Activated CD8-positive, alpha-beta memory T cell treated with anti-CD3 and anti-CD28 coated beads for 24 hours (primary cell): ENCODE measurements around the gene ANKH.

Experiments used
- DNase-seq: peaks from one replicate; pipeline ENCODE4 v3.0.0-alpha.2; 2020

ANKH gene

GRCh38 chr5:14707811-14708390 is 163.7 kb downstream of the ANKH start:
- DNase-seq: peak; percentile 50

GRCh38 chr5:14706615-14707021 is 165.0 kb downstream of the ANKH start:
- DNase-seq: peak; percentile 64

GRCh38 chr5:14705556-14705955 is 166.0 kb downstream of the ANKH start:
- peak; percentile 55 for DNase-seq

- peak; percentile 46 for DNase-seq
These were observed 169.2 kb downstream of the ANKH start for GRCh38 chr5:14702238-14702839.

- DNase-seq: peak; percentile 50
These were observed 170.0 kb downstream of the ANKH start for GRCh38 chr5:14701556-14701955.

- DNase-seq: peak; percentile 51
These were observed 170.8 kb downstream of the ANKH start for GRCh38 chr5:14700478-14701436.

- DNase-seq: peak; percentile 33
These were observed 171.7 kb downstream of the ANKH start for GRCh38 chr5:14699807-14700400.

- peak; percentile 33 for DNase-seq
These were observed 172.4 kb downstream of the ANKH start for GRCh38 chr5:14699159-14699558.

GRCh38 chr5:14698495-14698894 is 173.1 kb downstream of the ANKH start:
- DNase-seq: peak; percentile 42

- DNase-seq: no peak
These were observed 174.7 kb downstream of the ANKH start for GRCh38 chr5:14696851-14697250.

- DNase-seq: no peak
These were observed 175.5 kb downstream of the ANKH start for GRCh38 chr5:14696057-14696456.

GRCh38 chr5:14695152-14695551 is 176.4 kb downstream of the ANKH start:
- no peak for DNase-seq

- DNase-seq: no peak
These were observed 178.5 kb downstream of the ANKH start for GRCh38 chr5:14693070-14693469.

- DNase-seq: no peak
These were observed 184.4 kb downstream of the ANKH start for GRCh38 chr5:14687023-14687665.

GRCh38 chr5:14686517-14686916 is 185.1 kb downstream of the ANKH start:
- no peak for DNase-seq

- DNase-seq: peak; percentile 73
These were observed 185.8 kb downstream of the ANKH start for GRCh38 chr5:14685757-14686156.

- DNase-seq: no peak
These were observed 186.8 kb downstream of the ANKH start for GRCh38 chr5:14684757-14685156.

- DNase-seq: no peak
These were observed 187.6 kb downstream of the ANKH start for GRCh38 chr5:14683906-14684455.

- no peak for DNase-seq
These were observed 190.3 kb downstream of the ANKH start for GRCh38 chr5:14681236-14681752.

- no peak for DNase-seq
These were observed 192.0 kb downstream of the ANKH start for GRCh38 chr5:14679595-14679994.

GRCh38 chr5:14678773-14679334 is 192.7 kb downstream of the ANKH start:
- DNase-seq: no peak

- no peak for DNase-seq
These were observed 195.3 kb downstream of the ANKH start for GRCh38 chr5:14676320-14676719.
